HG03039 (cell line): ENCODE results near the gene PRRG2.
A peak's percentile ranks its signal among the peaks of the same experiment; 100 is the strongest.

ENCODE experiments used
- ATAC-seq: cut with Tn5 transposase; IDR thresholded peaks from one replicate; pipeline ENCODE4 v1.9.1; 2021; ENCODE audit warnings: mild to moderate bottlenecking, moderate library complexity; ENCODE audit not compliant: unreplicated experiment

PRRG2 gene

DNA sequence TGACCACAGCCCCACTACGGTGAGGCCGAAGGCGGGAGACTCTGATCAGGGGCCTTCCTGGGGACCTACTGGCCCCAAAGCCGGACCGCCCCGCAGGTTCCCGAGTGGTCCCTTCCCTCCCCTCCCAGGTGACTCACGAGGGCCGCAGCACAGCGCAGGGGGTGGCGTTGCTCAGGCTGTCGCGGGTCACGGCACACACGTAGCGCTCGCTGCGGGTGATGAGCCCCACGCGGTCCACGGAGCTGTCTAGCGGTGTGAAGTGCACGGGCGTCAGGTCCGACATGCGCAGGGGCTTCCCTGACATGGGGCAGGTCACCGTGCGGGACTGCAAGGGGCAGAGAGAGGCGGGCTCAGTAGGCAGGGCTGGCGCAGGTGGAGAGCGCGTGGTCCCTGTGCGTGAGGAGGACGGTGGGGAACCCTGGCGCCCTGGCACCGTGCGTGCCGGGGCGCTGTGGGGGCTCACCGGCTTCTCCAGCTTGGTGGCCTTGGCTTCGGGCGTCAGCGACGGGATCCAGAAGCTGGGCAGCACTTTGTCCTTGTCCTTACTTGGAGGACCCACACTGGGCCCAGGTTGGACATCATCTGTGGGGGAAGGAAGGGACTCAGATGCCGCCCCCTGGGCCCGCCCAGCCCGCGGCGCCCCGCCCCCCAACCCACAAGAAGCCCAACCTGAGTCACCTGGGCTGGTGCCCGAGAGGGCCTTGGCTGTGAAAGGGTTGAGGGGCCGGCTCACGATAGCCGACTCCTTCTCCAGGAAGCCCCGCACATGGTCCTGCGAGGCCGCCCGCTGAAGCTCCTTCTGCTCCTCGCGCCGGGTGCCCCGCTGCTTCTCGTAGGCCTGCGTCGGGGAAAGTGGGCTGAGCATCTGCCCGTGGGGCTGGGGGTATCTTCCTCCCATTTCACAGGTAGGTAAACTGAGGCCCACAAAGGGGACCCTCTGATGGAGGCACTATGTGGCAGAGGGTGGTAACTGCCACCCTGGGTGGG lies 24.4 kb upstream of the PRRG2 start:
- no peak for ATAC-seq

GRCh38 chr19:49557641-49558325 lies 23.3 kb upstream of the PRRG2 start:
- ATAC-seq, result no peak

- no peak for ATAC-seq
Observed at GRCh38 chr19:49558591-49558990, 22.5 kb upstream of the PRRG2 start.

- ATAC-seq, result no peak
Observed at GRCh38 chr19:49559443-49559842, 21.7 kb upstream of the PRRG2 start.

GRCh38 chr19:49559928-49560327 lies 21.2 kb upstream of the PRRG2 start:
- no peak for ATAC-seq

GRCh38 chr19:49560358-49560900 lies 20.7 kb upstream of the PRRG2 start:
- ATAC-seq, result no peak

GRCh38 chr19:49564616-49565045 lies 16.5 kb upstream of the PRRG2 start:
- ATAC-seq, result no peak

DNA sequence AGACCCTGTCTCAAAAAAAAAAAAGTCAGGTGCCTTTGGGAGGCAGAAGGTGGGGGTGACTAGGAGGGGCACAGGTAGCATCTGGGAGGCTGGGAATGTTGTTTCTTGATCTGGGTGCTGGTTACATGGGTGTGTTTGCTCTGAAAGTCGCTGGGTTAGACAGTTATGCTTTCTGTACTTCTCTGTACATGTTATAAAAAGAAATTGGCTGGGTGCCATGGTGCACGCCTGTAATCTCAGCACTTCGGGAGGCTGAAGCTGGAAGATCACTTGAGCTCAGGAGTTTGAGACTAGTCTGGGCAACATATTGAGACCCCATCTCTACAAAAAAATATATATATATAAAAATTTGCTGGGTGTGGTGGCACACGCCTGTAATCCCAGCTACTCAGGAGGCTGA lies 15.9 kb upstream of the PRRG2 start:
- no peak for ATAC-seq

DNA sequence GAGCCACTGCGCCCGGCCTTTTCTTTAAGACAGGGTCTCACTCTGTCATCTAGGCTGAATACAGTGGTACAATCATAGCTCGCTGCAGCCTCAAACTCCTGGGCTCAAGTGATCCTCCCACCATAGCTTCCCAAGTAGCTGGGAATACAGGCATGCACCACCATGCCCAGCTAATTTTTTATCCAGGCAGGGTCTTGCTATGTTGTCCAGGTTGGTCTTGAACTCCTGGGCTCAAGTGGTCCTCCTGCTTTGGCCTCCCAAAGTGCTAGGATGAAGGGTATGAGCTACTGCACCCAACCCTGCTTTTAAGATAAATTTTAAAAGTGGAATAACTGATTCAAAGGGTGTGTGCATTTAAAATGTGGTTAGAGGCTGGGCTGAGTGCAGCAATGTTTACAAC lies 14.8 kb upstream of the PRRG2 start:
- ATAC-seq, result no peak

GRCh38 chr19:49567861-49568441 lies 13.2 kb upstream of the PRRG2 start:
- no peak for ATAC-seq

DNA sequence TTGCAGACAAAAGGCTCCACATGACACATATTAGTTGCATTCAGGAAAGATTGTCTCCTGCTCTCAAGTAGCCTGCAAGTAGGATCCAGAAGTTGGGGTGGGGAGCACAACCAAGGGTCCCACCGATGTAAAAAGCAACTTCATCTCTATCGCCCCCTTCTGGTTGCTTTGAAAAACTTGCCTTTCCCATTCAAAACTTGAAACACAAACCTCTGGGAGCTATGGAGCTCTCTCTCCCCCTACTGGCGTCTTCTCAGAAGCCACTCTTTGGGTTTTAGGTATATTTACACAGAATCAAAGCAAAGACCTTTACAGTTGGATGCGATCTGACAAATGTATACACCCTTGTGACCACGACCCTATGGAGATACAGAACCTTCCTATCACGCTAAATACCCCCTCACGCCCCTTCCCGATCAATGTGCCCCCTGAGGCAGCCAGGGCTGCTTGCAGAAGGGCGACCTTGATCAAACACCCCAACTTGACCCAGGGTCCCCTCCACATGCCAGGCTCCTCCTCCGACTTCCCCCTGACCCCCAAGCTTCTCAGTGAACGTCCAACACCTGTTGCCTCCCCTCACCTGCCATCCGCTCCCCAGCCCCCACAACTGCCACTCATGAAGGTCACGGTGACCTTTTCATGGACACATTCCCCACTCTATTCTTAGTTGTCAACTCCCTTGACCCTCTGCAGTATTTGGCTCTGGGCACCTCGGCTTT lies 10.8 kb upstream of the PRRG2 start:
- ATAC-seq, result no peak

- no peak for ATAC-seq
Observed at GRCh38 chr19:49570997-49571676, 10.0 kb upstream of the PRRG2 start.

DNA sequence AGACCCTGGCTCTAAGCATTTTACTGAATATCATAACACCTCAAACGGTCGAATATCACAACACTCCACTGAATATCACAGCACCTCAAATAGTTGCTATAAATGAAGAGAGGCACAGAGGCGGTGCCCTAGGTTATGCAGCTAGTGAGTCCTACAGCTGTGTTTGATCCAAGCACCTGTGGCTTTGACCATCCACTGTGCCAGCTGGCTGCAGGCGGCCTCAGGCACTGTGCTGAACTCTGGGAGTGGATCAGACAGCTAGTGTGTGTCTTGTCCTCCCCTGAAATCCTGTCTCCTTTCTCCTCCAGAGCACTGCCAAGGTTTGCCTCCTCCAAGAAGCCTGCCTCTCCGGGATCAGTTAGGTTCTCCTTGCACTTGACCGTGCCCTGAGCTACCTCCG lies 8.1 kb upstream of the PRRG2 start:
- ATAC-seq, result no peak

DNA sequence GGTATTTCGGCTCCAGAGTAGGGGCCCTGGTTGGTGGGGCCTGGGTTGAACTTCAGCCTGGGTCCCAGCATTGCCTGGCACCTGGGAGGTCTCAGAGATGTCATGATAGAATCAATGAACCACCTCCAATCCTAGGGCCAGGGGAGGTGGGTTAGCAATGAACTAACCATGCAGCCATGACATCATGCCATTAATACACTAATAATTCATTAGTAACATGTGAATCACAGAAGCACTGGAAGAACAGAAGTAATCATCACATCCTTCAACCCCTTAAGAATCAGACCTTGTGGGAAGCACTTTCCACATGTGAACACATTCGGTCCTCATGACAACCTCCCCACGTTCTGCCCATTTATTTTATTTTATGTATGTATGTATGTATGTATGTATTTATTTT lies 7.7 kb upstream of the PRRG2 start:
- no peak for ATAC-seq

GRCh38 chr19:49574206-49574755 lies 6.8 kb upstream of the PRRG2 start:
- no peak for ATAC-seq

DNA sequence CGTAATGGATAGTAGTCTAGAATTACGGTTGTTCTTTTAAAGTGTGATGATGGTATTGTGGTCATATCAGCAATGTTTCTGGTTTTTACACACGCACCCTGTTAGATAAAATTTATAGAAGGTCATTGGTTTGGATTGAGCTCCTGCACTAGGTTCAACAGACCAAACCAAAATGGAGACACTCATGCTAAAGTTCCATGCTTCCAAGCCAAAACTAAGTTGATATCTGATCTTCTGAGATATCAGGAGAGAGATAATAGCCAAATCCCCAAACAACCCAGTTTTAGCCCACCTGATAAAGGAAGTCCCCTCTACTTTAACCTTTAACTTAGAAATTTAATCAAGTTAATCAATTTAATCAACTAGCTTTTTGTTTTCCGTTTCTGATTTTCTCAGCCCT lies 1.9 kb upstream of the PRRG2 start:
- no peak for ATAC-seq

- no peak for ATAC-seq
Observed at GRCh38 chr19:49579947-49580263, 1.2 kb upstream of the PRRG2 start.

DNA sequence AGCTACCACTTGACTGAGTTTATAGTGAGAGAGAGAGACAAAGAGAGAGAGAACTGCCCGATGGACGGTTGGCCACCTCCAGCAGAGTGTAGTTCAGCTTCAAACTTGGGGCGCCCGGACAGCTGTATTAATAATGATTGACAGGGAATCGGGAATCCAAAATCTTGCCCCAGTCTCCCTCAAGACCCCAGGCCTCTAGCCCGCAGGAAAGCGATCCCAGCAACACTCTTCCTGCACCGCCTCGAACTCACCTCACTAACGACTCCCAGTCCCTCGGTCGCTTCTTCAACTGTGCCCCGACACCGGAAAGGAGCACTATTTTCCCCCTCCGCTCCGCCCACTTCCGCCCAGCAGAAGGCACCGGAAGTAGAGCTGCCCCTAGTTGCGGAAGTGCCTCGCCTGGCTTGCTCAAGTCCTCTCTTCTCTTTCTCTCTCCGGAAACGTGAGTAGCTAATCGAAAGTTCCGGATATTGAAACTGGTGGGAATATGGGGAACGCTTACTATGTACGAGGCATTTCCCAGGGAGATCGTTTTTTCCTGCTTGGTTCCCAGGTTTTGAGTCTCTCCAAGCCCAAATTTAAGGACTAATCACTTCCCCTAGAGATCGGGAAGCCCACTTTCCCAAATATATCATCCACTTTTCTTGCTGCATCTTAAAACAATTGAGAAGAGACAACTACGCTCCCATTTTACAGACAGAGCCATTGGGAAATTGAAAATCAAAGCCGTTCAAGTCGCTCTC lies 681 bp upstream of the PRRG2 start, which contains the start of gene NOSIP:
TSS of gene NOSIP (minus strand) at position 293 of the 743 bp plus-strand sequence. CDS start 19,865 bp downstream, outside the sequence.
- ATAC-seq, result peak; percentile 83

DNA sequence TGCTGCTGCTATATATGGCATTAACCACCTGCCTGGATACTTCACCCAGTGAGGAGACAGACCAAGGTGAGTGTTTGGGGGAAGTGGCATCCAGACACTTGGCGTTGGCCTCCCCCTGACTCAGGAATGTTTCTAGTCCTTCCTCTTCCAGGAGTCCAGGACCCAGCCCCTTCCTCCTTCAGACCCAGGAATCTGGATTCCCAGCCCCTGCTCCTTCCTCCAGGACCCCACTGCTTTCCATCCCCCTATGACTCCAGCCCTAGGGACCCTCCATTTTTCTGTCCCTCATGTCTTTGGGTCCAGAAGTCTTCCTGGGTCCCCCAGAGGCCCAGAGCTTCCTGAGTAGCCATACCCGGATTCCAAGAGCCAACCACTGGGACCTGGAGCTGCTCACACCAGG lies 2.1 kb downstream of the PRRG2 start:
- no peak for ATAC-seq
